GM12874 (cell line): ENCODE results near the gene MISP3.

Experiments
- TF ChIP-seq, protein P1 (sequence below): IDR thresholded peaks from 2 replicates; pipeline ENCODE4 v1.5.1; 2011; ENCODE audit warnings: low read depth, mild to moderate bottlenecking, control low read depth, low read length, moderate library complexity; ENCODE audit not compliant: insufficient read depth

Gene MISP3

GRCh38 chr19:14062558-14062855 lies 10.1 kb upstream of the MISP3 start:
- TF ChIP-seq, protein P1, sequence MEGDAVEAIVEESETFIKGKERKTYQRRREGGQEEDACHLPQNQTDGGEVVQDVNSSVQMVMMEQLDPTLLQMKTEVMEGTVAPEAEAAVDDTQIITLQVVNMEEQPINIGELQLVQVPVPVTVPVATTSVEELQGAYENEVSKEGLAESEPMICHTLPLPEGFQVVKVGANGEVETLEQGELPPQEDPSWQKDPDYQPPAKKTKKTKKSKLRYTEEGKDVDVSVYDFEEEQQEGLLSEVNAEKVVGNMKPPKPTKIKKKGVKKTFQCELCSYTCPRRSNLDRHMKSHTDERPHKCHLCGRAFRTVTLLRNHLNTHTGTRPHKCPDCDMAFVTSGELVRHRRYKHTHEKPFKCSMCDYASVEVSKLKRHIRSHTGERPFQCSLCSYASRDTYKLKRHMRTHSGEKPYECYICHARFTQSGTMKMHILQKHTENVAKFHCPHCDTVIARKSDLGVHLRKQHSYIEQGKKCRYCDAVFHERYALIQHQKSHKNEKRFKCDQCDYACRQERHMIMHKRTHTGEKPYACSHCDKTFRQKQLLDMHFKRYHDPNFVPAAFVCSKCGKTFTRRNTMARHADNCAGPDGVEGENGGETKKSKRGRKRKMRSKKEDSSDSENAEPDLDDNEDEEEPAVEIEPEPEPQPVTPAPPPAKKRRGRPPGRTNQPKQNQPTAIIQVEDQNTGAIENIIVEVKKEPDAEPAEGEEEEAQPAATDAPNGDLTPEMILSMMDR, result no peak

GRCh38 chr19:14063105-14063504 lies 9.5 kb upstream of the MISP3 start:
- TF ChIP-seq, protein P1, result no peak

- TF ChIP-seq, protein P1, result no peak
Measured at GRCh38 chr19:14066134-14066533, 6.5 kb upstream of the MISP3 start.

DNA sequence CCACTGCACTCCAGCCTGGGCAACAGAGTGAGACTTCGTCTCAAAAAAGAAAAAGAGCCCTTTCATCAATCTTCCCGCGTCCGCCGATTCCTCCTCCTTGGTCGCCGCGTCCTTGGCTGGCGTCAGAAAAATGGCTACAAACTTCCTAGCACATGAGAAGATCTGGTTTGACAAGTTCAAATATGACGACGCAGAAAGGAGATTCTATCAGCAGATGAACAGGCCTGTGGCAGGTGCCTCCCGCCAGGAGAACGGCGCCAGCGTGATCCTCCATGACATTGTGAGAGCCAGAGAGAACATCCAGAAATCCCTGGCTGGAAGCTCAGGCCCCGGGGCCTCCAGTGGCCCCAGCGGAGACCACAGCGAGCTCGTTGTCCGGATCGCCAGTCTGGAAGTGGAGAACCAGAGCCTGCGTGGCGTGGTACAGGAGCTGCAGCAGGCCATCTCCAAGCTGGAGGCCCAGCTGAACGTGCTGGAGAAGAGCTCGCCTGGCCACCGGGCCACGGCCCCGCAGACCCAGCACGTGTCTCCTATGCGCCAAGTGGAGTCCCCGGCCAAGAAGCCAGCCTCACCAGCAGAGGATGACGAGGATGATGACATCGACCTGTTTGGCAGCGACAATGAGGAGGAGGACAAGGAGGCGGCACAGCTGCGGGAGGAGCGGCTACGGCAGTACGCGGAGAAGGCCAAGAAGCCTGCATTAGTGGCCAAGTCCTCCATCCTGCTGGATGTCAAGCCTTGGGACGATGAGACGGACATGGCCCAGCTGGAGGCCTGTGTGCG lies 2.1 kb upstream of the MISP3 start:
- TF ChIP-seq, protein P1, result no peak

GRCh38 chr19:14073261-14073924 lies 807 bp downstream of the MISP3 start:
- TF ChIP-seq, protein P1, result peak; percentile 77

DNA sequence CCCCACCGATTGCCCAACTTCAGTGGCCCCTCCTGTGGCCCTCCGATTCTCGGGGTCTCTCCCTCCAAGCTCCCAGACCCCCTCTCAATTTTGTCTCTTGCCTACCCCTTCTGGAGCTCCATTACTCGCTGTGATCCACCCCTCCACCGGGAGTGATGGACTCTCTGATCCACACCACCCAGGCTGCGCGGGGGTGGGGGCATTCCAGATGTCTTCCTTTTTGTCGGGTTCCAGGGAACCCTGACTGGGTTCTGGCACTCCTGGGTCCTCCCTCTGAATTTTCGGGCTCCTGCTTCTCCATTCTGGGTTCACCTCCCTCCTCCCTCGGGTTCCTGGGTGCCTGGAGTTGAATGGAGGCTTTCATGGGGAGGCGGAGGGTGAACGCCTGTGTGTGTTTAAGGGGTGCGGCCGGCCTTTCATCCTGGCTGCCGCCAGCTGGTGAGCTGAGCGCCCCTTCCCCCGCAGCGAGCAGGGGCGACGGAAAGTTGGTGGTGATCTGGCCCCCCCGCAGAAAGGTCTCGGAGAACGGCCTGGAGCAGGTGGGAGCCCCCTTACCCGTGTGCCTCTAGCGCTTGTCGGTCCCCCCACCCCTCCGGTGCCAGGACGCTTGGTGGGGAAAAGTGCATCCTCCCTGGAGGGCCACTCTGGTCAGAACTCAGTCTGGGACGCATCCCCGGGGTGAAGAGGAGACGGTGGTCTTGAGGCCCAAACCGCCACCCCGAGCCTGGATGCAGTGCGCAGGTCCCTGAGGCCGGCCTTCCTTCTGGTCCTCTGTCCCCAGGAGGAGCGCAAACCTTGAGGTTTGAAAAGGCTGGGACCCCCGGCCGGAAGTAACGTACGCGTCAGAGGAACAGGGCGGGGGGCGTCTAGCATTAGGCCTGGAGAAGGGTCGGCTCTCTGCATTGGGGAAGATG lies 1.6 kb downstream of the MISP3 start:
- TF ChIP-seq, protein P1, result no peak

- TF ChIP-seq, protein P1, result no peak
Measured at GRCh38 chr19:14078411-14078810, 5.8 kb downstream of the MISP3 start.
